NT2/D1 (cell line): Measurements from ENCODE around the gene IL1RAP.

Experiments
- YY1 ChIP-seq: IDR thresholded peaks from 2 replicates; pipeline ENCODE4 v1.6.1; 2011; ENCODE audit not compliant: insufficient read length, insufficient read depth
- ZNF274 ChIP-seq: IDR thresholded peaks from 2 replicates; pipeline ENCODE4 v1.6.1; 2011; ENCODE audit warnings: mild to moderate bottlenecking, low read depth, low read length

GRCh38 chr3:190543671-190544070 lies 29.8 kb downstream of the IL1RAP start:
- TF ChIP-seq YY1 = no peak
- no peak for TF ChIP-seq ZNF274
